Mucosa of descending colon (tissue), 3 donors: ENCODE measurements around the gene SLC2A1. TPM values are rescaled to one million over a fixed set of nuclear protein-coding genes. Genes with fewer than 3 reads are reported as not detected.
A peak's percentile ranks its signal among the peaks of the same experiment; 100 is the strongest.

Experiments
- ATAC-seq: fragments of 200-7000 bp; cut with Tn5 transposase; one replicate; pipeline ENCODE4 v1.9.1; 2020; ENCODE audit warnings: mild to moderate bottlenecking, moderate library complexity
- DNase-seq, 3 donors: peaks; one replicate each; pipeline ENCODE4 v3.0.0-alpha.2; 2020
- H3K36me3 ChIP-seq: fragments of 200-600 bp; one replicate; pipeline ENCODE4 v1.8.0; 2021; ENCODE audit warnings: low read depth, mild to moderate bottlenecking
- H3K4me1 ChIP-seq: fragments of 200-600 bp; one replicate; pipeline ENCODE4 v1.8.0; 2021; ENCODE audit warnings: low read depth, mild to moderate bottlenecking
- H3K4me3 ChIP-seq: fragments of 200-600 bp; one replicate; pipeline ENCODE4 v1.8.0; 2021; ENCODE audit warnings: mild to moderate bottlenecking
- H3K9me3 ChIP-seq: fragments of 200-600 bp; one replicate; pipeline ENCODE4 v1.8.0; 2021; ENCODE audit warnings: mild to moderate bottlenecking
- intact Hi-C, 2 donors: fragments of 100-400 bp; cut with DNase I in 1 of 2; cut with micrococcal nuclease in 1 of 2; formaldehyde crosslinking; loops; one replicate each; pipeline versions ENCODE4 v1.11.0 to v1.11.1; 2022; cut with DNase I, micrococcal nuclease
- long read RNA-seq, 2 donors: library from polyadenylated mRNA; unstranded; transcript quantifications; one replicate each; pipeline ENCODE4 v2.0.0, GENCODE V29; 2019 to 2021
- total RNA-seq, 3 donors: library from RNA; stranded (reverse); fragmentation: NEBNext Ultra II Directional in 2 of 3; extraction: Animal tissue kit (Norgen Biotek cat#: 25700) in 2 of 3; gene quantifications; one replicate each; pipeline versions ENCODE4 v1.2.1 to v1.2.4, GENCODE V29; 2021 to 2023
- TF ChIP-seq, protein P1 (sequence below): fragments of 200-600 bp; IDR thresholded peaks from one replicate; pipeline ENCODE4 v1.8.0; 2022; ENCODE audit warnings: antibody characterized with exemption, mild to moderate bottlenecking
- donor health status: DM: no; HTN: no; CAD: no; lungs with moderate emphysema.
- donor health status: DM: no; HTN: no; CAD: no.
- donor health status: DM: no; HTN: yes; CAD: no.

Gene SLC2A1
- 10 to 100 TPM; 36.0 to 81.2 (median 74.3) TPM for total RNA-seq
- long read RNA-seq, donor 1, transcript SLC2A1-203 (10 exons, 3,670 nt), result major isoform, 30 of 46 reads
- long read RNA-seq, donor 1, partial matches to known transcripts, result 10 of 46 reads
- long read RNA-seq, donor 1, other reads (novel, unspliced or antisense), result 6 of 46 reads
- long read RNA-seq, donor 2, transcript SLC2A1-203 (10 exons, 3,670 nt), result major isoform, 14 of 17 reads
- long read RNA-seq, donor 2, partial matches to known transcripts, result 3 of 17 reads
- long read RNA-seq, donor 2, other reads (novel, unspliced or antisense), result 0 of 17 reads

- peak; percentile 95 to 99 (median 96) for DNase-seq
- intact Hi-C loops, result no loop called here
- no peaks in the 10 kb centered on the region for H3K36me3 ChIP-seq
- TF ChIP-seq, protein P1, sequence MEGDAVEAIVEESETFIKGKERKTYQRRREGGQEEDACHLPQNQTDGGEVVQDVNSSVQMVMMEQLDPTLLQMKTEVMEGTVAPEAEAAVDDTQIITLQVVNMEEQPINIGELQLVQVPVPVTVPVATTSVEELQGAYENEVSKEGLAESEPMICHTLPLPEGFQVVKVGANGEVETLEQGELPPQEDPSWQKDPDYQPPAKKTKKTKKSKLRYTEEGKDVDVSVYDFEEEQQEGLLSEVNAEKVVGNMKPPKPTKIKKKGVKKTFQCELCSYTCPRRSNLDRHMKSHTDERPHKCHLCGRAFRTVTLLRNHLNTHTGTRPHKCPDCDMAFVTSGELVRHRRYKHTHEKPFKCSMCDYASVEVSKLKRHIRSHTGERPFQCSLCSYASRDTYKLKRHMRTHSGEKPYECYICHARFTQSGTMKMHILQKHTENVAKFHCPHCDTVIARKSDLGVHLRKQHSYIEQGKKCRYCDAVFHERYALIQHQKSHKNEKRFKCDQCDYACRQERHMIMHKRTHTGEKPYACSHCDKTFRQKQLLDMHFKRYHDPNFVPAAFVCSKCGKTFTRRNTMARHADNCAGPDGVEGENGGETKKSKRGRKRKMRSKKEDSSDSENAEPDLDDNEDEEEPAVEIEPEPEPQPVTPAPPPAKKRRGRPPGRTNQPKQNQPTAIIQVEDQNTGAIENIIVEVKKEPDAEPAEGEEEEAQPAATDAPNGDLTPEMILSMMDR, result no peak
- ATAC-seq, result peak; percentile 92
- peak within 1 kb of the TSS; percentile 69 for H3K4me3 ChIP-seq
- H3K9me3 ChIP-seq, result no peaks in the 10 kb centered on the region
- H3K4me1 ChIP-seq, result peaks cover 4% of the 10 kb centered on the region
These were observed at the start of gene SLC2A1 for GRCh38 chr1:42958488-42959319. Gene SLC2A1, minus strand, starts transcription at chr1:42958868. Its CDS starts 217 bp downstream, at chr1:42958651.

DNA sequence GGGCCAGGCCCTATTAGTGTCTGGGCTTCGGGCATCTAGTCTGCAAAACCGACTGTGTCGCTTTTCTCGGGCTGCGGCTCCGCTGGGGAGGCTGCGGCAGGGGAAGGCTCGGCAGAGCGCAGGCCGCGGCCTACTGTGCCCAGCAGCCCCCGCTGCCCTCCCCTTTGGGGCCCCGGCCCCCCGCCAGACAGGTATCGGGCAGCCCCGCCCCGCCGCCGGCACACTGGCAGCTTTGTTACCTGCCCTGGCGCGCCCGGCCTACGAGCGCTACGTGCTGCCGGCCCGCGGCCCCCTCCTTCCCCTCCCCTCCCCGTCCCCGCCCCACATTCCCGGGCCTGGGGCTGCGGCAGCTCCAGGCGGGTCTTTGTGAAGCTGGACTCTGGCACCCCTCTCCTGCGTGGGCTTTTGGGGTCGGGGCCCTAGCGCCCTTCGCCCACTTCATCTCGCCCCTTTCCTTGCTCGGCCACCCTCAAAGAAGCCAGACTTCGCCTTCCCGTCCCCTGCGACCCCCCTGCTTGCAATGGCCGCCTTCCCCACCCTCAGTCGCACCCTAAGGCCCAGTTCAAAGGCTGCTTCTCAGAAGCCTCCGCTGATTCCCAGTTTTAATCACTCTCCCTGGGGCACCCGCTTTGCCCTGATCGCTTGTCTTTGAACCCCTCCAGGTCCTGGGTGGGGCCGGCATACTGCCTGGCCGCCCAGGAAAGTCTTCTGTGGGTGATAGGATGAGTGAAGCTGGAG lies 48.9 kb upstream of the SLC2A1 start:
- no peak overlapping the region for H3K4me3 ChIP-seq
- no peak for DNase-seq
- no peak for ATAC-seq

GRCh38 chr1:43005460-43006361 lies 47.0 kb upstream of the SLC2A1 start:
- no peaks in the 10 kb centered on the region for H3K36me3 ChIP-seq
- no peak overlapping the region for H3K4me3 ChIP-seq
- DNase-seq (no peak), ATAC-seq (no peak)
- no peaks in the 10 kb centered on the region for H3K4me1 ChIP-seq
- intact Hi-C loops, result no loop called here
- no peaks in the 10 kb centered on the region for H3K9me3 ChIP-seq
- TF ChIP-seq, protein P1, result no peak

More for the DNA sequence above, 48.9 kb upstream of the SLC2A1 start:
- H3K36me3 ChIP-seq, result no peaks in the 10 kb centered on the region
- no peaks in the 10 kb centered on the region for H3K9me3 ChIP-seq
- H3K4me1 ChIP-seq, result no peaks in the 10 kb centered on the region
- TF ChIP-seq, protein P1, result no peak
- intact Hi-C loops, result no loop called here

GRCh38 chr1:43004587-43005459 lies 46.2 kb upstream of the SLC2A1 start:
- intact Hi-C loops, result no loop called here
- ATAC-seq (no peak), DNase-seq (no peak)
- no peak overlapping the region for H3K4me3 ChIP-seq
- TF ChIP-seq, protein P1, result no peak
- no peaks in the 10 kb centered on the region for H3K4me1 ChIP-seq
- H3K9me3 ChIP-seq, result no peaks in the 10 kb centered on the region
- no peaks in the 10 kb centered on the region for H3K36me3 ChIP-seq
